AG04450 (cell line): ENCODE results near the gene LRRC10B. TPM values are rescaled to one million over a fixed set of nuclear protein-coding genes. Genes with fewer than 3 reads are reported as not detected.
A peak's percentile ranks its signal among the peaks of the same experiment; 100 is the strongest.

Experiments
- CTCF ChIA-PET: fragments of 300-600, 350-600 bp; formaldehyde crosslinking; extraction: SDS; loops from one replicate; lab custom pipeline; 2022; ENCODE audit warnings: antibody characterized with exemption, inconsistent platforms; lab: Charles Lee
- POLR2A ChIA-PET: fragments of 350-600 bp; formaldehyde crosslinking; extraction: SDS; loops from one replicate; lab custom pipeline; 2021; ENCODE audit warnings: antibody characterized with exemption, inconsistent platforms; lab: Yijun Ruan, JAX
- DNase-seq: peaks from one replicate; pipeline ENCODE4 v3.0.0-alpha.2; 2011; ENCODE audit warnings: low read depth, low spot score
- H3K27ac ChIP-seq: one replicate; pipeline ENCODE4 v1.5.1; 2012; ENCODE audit warnings: low read depth, low read length, control low read depth
- H3K27me3 ChIP-seq: one replicate; pipeline ENCODE4 v1.6.0; 2012; ENCODE audit warnings: low read length; ENCODE audit not compliant: control insufficient read depth, insufficient read depth
- H3K4me3 ChIP-seq: 2 replicates; pipeline ENCODE4 v1.5.1; 2011; ENCODE audit warnings: mild to moderate bottlenecking, low read depth, low read length, control low read depth
- H3K9me3 ChIP-seq: 2 replicates; pipeline ENCODE4 v1.5.1; 2012; ENCODE audit warnings: low read length; ENCODE audit not compliant: control insufficient read depth, insufficient read depth
- CTCF ChIP-seq: IDR thresholded peaks from 2 replicates; pipeline ENCODE4 v1.5.1; 2011; ENCODE audit warnings: low read depth, low read length, control low read depth, inconsistent platforms
- polyA plus RNA-seq: library from polyadenylated mRNA; depleted of rRNA; stranded (reverse); fragments of >200 nt; gene quantifications from 2 replicates; pipeline ENCODE4 v1.2.3, GENCODE V29; 2011

LRRC10B gene
- polyA plus RNA-seq, 1 experiment = not detected

GRCh38 chr11:61549662-61550568 lies 41.4 kb downstream of the LRRC10B start:
- H3K4me3 ChIP-seq = no peak overlapping the region
- POLR2A ChIA-PET = no interaction called here
- H3K9me3 ChIP-seq = no peaks in the 10 kb centered on the region; the same call in 1 of the 2 replicates
- CTCF ChIA-PET = no interaction called here
- no peak overlapping the region for H3K27ac ChIP-seq
- TF ChIP-seq CTCF = no peak
- peaks cover 37% of the 10 kb centered on the region for H3K27me3 ChIP-seq
- no peak for DNase-seq

- H3K9me3 ChIP-seq = no peaks in the 10 kb centered on the region; the same call in 1 of the 2 replicates
- H3K4me3 ChIP-seq = no peak overlapping the region
- ChIA-PET POLR2A (no interaction called here), CTCF (no interaction called here)
- TF ChIP-seq CTCF = no peak
- DNase-seq = no peak
- peaks cover 45% of the 10 kb centered on the region for H3K27me3 ChIP-seq
- H3K27ac ChIP-seq = no peak overlapping the region
Observed at GRCh38 chr11:61550665-61551227, 42.2 kb downstream of the LRRC10B start.

DNA sequence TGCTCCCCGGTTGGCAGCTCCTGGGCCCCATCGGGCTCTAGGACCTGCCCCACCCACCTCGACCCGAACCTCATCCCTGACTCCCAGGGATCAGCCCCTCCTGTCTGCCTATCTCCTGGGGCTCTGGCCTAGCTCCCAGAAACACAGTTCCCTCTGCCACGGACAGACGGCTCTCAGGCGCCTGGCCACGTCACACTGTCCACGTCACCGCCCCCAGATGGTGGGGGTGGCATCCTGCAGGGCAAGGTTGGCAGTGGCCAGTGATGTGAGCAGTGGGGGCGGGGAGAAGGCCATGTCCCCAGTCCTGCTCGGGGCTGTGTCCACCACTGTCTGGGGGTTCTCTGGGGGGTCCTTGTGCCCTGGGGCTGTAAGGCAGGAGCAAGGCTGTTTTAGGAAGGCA lies 43.1 kb downstream of the LRRC10B start:
- Histone ChIP-seq H3K4me3 (no peak overlapping the region), H3K27ac (no peak overlapping the region), H3K27me3 (peaks cover 53% of the 10 kb centered on the region), H3K9me3 (no peaks in the 10 kb centered on the region)
- no peak for DNase-seq
- ChIA-PET CTCF (no interaction called here), POLR2A (no interaction called here)
- 0 out of 2 replicates have a peak, but pooled peaks have one; percentile 3 for TF ChIP-seq CTCF

DNA sequence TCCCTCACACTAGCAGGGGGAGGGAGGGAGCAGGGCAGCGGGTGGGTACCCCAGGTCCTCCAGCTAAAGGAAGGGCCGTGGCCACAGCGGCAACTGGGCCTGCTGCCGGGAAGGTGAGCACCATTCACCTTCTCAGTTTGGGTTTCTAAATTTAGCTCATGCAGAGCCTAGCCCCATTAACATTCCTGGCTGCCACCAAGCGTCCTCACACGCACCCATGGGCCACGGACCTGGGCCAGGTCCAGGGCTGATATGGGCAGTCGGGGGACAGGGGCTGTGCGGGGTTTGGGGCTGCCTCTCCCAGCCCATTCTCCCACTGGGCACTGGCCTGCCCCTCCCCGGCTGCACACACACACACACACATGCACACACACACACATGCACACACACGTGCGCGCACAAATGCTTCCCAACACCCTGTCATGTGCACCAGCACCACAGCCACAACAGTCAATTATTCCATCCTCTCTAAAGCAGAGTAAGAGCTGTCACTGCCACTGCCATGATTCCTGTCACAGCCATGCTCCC lies 43.6 kb downstream of the LRRC10B start:
- no peak overlapping the region for H3K27ac ChIP-seq
- no peaks in the 10 kb centered on the region for H3K9me3 ChIP-seq
- DNase-seq = no peak
- ChIA-PET CTCF (interaction anchor here (0.6 kb wide), 1 partner anchor 247 kb away, joined by 4 read pairs; no protein-coding TSS in a partner anchor), POLR2A (no interaction called here)
- H3K27me3 ChIP-seq = peaks cover 52% of the 10 kb centered on the region
- H3K4me3 ChIP-seq = no peak overlapping the region
- TF ChIP-seq CTCF = no peak
